Nephron progenitor cell (in vitro differentiated cells): ENCODE measurements around the gene SLC35F3.
A peak's percentile ranks its signal among the peaks of the same experiment; 100 is the strongest.

Experiments used
- DNase-seq: peaks from one replicate; pipeline ENCODE4 v3.0.0; 2021
- H3K27ac Mint-ChIP-seq: 2 replicates; pipeline ENCODE4 v1.8.0; 2021; ENCODE audit warnings: mild to moderate bottlenecking, moderate library complexity, mixed read lengths
- H3K27me3 Mint-ChIP-seq: 2 replicates; pipeline ENCODE4 v1.8.0; 2021; ENCODE audit warnings: mild to moderate bottlenecking, low read depth, mixed read lengths; ENCODE audit not compliant: poor library complexity
- H3K36me3 Mint-ChIP-seq: 2 replicates; pipeline ENCODE4 v1.8.0; 2021; ENCODE audit warnings: low read depth, mixed read lengths
- H3K4me1 Mint-ChIP-seq: 2 replicates; pipeline ENCODE4 v1.8.0; 2021; ENCODE audit warnings: mixed read lengths
- H3K4me3 Mint-ChIP-seq: 2 replicates; pipeline ENCODE4 v1.8.0; 2021; ENCODE audit warnings: mild to moderate bottlenecking, moderate library complexity, mixed read lengths
- H3K9me3 Mint-ChIP-seq: 2 replicates; pipeline ENCODE4 v1.8.0; 2021; ENCODE audit warnings: mild to moderate bottlenecking, moderate library complexity, mixed read lengths
- CTCF ChIP-seq: fragments of 200-600 bp; sonication (generic); IDR thresholded peaks from 2 replicates; pipeline ENCODE4 v1.5.0; 2021; ENCODE audit warnings: antibody characterized with exemption

SLC35F3 gene

GRCh38 chr1:234322097-234322496 is 417.6 kb downstream of the SLC35F3 start:
- TF ChIP-seq CTCF = no peak
- Mint-ChIP-seq H3K36me3 (no peaks in the 10 kb centered on the region), H3K4me1 (peaks cover 15% of the 10 kb centered on the region), H3K9me3 (no peaks in the 10 kb centered on the region), H3K27ac (no peak overlapping the region), H3K4me3 (no peak overlapping the region), H3K27me3 (peaks cover 69% of the 10 kb centered on the region)
- DNase-seq = no peak

- H3K4me1 Mint-ChIP-seq = peaks cover 15% of the 10 kb centered on the region
- H3K4me3 Mint-ChIP-seq = no peak overlapping the region
- DNase-seq = peak; percentile 56
- H3K36me3 Mint-ChIP-seq = no peaks in the 10 kb centered on the region
- peak; percentile 18 for TF ChIP-seq CTCF
- H3K27ac Mint-ChIP-seq = no peak overlapping the region
- no peaks in the 10 kb centered on the region for H3K9me3 Mint-ChIP-seq
- H3K27me3 Mint-ChIP-seq = peaks cover 63% of the 10 kb centered on the region
Measured at GRCh38 chr1:234322979-234323378, 418.5 kb downstream of the SLC35F3 start.

- no peak for TF ChIP-seq CTCF
- H3K36me3 Mint-ChIP-seq = no peaks in the 10 kb centered on the region
- no peak overlapping the region for H3K4me3 Mint-ChIP-seq
- no peak overlapping the region for H3K27ac Mint-ChIP-seq
- no peaks in the 10 kb centered on the region for H3K9me3 Mint-ChIP-seq
- no peak for DNase-seq
- peaks cover 56% of the 10 kb centered on the region for H3K27me3 Mint-ChIP-seq
- H3K4me1 Mint-ChIP-seq = peaks cover 15% of the 10 kb centered on the region
Measured at GRCh38 chr1:234324821-234325220, 420.3 kb downstream of the SLC35F3 start.

- DNase-seq = no peak
- H3K4me3 Mint-ChIP-seq = peak overlapping the region; percentile 6
- peaks cover 15% of the 10 kb centered on the region for H3K4me1 Mint-ChIP-seq
- H3K36me3 Mint-ChIP-seq = no peaks in the 10 kb centered on the region
- no peak for TF ChIP-seq CTCF
- peaks cover 55% of the 10 kb centered on the region for H3K27me3 Mint-ChIP-seq
- H3K27ac Mint-ChIP-seq = no peak overlapping the region
- no peaks in the 10 kb centered on the region for H3K9me3 Mint-ChIP-seq
Measured at GRCh38 chr1:234325878-234326496, 421.5 kb downstream of the SLC35F3 start.

GRCh38 chr1:234326497-234327366 is 422.3 kb downstream of the SLC35F3 start:
- Mint-ChIP-seq H3K4me3 (peak overlapping the region; percentile 6), H3K9me3 (no peaks in the 10 kb centered on the region), H3K4me1 (peaks cover 15% of the 10 kb centered on the region), H3K27ac (no peak overlapping the region), H3K27me3 (peaks cover 50% of the 10 kb centered on the region), H3K36me3 (no peaks in the 10 kb centered on the region)
- peak; percentile 77 for DNase-seq
- peak; percentile 69 for TF ChIP-seq CTCF
